Ovary (tissue), 9 donors: ENCODE results near the gene SNAP29. TPM values are rescaled to one million over a fixed set of nuclear protein-coding genes. Genes with fewer than 3 reads are reported as not detected.

Experiments
- DNase-seq, 5 donors: peaks; one replicate each; pipeline ENCODE4 v3.0.0-alpha.2; 2019 to 2020
- H3K27ac ChIP-seq, 2 donors: fragments of 200-600 bp; one replicate each; pipeline versions ENCODE4 v1.5.1 to v1.8.0; 2019 to 2022
- H3K27me3 ChIP-seq: fragments of 200-600 bp; one replicate; pipeline ENCODE4 v1.8.0; 2022
- H3K36me3 ChIP-seq: fragments of 200-600 bp; sonication (generic); one replicate; pipeline ENCODE4 v1.5.1; 2019
- H3K4me1 ChIP-seq: one replicate; pipeline ENCODE4 v1.8.1; 2013; ENCODE audit warnings: mild to moderate bottlenecking, moderate library complexity; ENCODE audit not compliant: insufficient read depth
- H3K4me3 ChIP-seq: fragments of 200-600 bp; sonication (generic); one replicate; pipeline ENCODE4 v1.5.1; 2017
- H3K9me3 ChIP-seq, 2 donors: fragments of 200-600 bp in 1 of 2; sonication (generic) in 1 of 2; one replicate each; pipeline versions ENCODE4 v1.5.1 to v1.8.1; 2013 to 2019; ENCODE audit warnings: mild to moderate bottlenecking in 1 of 2, moderate library complexity in 1 of 2
- EP300 ChIP-seq: sonication (generic); formaldehyde crosslinking; IDR thresholded peaks from one replicate; pipeline ENCODE4 v1.6.1; 2017; ENCODE audit warnings: antibody characterized with exemption
- POLR2A ChIP-seq: fragments of 450-650 bp; IDR thresholded peaks from one replicate; pipeline ENCODE4 v1.6.1; 2017; ENCODE audit warnings: antibody characterized with exemption, mild to moderate bottlenecking, moderate library complexity
- WGBS, 3 donors: extraction: QIAGEN DNeasy Blood & Tissue Kit in 1 of 3; methylation state at CpG; one replicate each; pipeline versions ENCODE4 v1.1.5 to v1.1.7; 2013 to 2017; 5-methylcytosine and 5-hydroxymethylcytosine counted together
- intact Hi-C, 4 donors: fragments of 100-400 bp; cut with DNase I; formaldehyde crosslinking; loops; one replicate each; pipeline versions ENCODE4 v1.11.0 to v1.15.1; 2022 to 2023
- polyA plus RNA-seq, 2 donors: library from polyadenylated mRNA; stranded (reverse); fragments of 200-250 nt in 1 of 2; fragments of 350-450 nt in 1 of 2; fragmentation: Illumina TruSeq in 1 of 2; extraction: RNeasy Lipid Tissue Mini Kit (QIAGEN cat#74804) in 1 of 2; gene quantifications; one replicate each; pipeline ENCODE4 v1.2.3, GENCODE V29; 2013 to 2014
- total RNA-seq, 7 donors: library from RNA; depleted of rRNA in 2 of 7; stranded (reverse); fragments of >200 nt in 2 of 7; fragmentation: NEBNext Ultra II Directional in 3 of 7; extraction: Animal tissue kit (Norgen Biotek cat#: 25700) in 3 of 7; gene quantifications; one replicate each; pipeline versions ENCODE4 v1.1.0 to v1.2.4, GENCODE V29; 2016 to 2023
- TF ChIP-seq, protein P1 (sequence below), 3 donors: fragments of 450-650 bp in 2 of 3; fragments of 200-600 bp in 1 of 3; IDR thresholded peaks; one replicate each; pipeline versions ENCODE4 v1.5.1 to v1.8.0; 2016 to 2022; ENCODE audit warnings: antibody characterized with exemption in 3 of 3, mild to moderate bottlenecking in 1 of 3
- donor health status: DM: no; HTN: no; CAD: no; lungs with moderate emphysema.
- donor health status: DM: no; HTN: no; CAD: no.
- donor health status: Bipolar disorder and iron deficiency.
- donor health status: DM: yes; HTN: yes; CAD: no.
- donor health status: DM: no; HTN: no; CAD: no.
- donor health status: DM: yes; HTN: yes; CAD: no.

The SNAP29 gene
- total and polyA plus RNA-seq, 9 donors: 12.0 to 58.6 (median 22.9) TPM

DNA sequence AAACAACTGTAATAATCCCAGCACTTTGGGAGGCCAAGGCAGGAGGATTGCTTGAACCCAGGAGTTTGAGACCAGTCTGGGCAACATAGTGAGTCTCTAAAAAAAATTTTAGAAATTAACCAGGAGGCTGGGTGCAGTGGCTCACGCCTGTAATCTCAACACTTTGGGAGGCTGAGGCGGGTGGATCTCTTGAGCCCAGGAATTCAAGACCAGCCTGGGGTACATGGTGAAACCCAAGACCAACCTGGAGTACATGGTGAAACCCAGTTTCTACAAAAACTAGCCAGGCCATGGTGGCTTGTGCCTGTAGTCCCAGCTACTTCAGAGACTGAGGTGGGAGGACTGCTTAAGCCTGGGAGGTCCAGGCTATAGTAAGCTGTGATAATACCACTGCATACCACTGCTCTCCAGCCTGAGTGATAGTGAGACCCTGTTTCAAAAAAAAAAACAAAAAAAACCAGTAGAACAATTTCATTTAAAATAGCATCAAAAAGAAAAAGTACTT, 11.4 kb upstream of the SNAP29 start:
- TF ChIP-seq EP300: no peak
- TF ChIP-seq POLR2A: no peak
- TF ChIP-seq, protein P1, sequence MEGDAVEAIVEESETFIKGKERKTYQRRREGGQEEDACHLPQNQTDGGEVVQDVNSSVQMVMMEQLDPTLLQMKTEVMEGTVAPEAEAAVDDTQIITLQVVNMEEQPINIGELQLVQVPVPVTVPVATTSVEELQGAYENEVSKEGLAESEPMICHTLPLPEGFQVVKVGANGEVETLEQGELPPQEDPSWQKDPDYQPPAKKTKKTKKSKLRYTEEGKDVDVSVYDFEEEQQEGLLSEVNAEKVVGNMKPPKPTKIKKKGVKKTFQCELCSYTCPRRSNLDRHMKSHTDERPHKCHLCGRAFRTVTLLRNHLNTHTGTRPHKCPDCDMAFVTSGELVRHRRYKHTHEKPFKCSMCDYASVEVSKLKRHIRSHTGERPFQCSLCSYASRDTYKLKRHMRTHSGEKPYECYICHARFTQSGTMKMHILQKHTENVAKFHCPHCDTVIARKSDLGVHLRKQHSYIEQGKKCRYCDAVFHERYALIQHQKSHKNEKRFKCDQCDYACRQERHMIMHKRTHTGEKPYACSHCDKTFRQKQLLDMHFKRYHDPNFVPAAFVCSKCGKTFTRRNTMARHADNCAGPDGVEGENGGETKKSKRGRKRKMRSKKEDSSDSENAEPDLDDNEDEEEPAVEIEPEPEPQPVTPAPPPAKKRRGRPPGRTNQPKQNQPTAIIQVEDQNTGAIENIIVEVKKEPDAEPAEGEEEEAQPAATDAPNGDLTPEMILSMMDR (IDR thresholded peaks at IDR 0.05): no peak
- no peak overlapping the region for H3K4me3 ChIP-seq
- intact Hi-C loops: no loop called here
- no peak for DNase-seq
- 87 to 98% (median 95%) methylated on average over 2 of the region's 2 CpGs for WGBS, 3 donors
- no peaks in the 10 kb centered on the region for H3K36me3 ChIP-seq
- H3K27me3 ChIP-seq: no peaks in the 10 kb centered on the region
- no peaks in the 10 kb centered on the region for H3K9me3 ChIP-seq
- no peak overlapping the region for H3K27ac ChIP-seq
- peaks cover 1% of the 10 kb centered on the region for H3K4me1 ChIP-seq

DNA sequence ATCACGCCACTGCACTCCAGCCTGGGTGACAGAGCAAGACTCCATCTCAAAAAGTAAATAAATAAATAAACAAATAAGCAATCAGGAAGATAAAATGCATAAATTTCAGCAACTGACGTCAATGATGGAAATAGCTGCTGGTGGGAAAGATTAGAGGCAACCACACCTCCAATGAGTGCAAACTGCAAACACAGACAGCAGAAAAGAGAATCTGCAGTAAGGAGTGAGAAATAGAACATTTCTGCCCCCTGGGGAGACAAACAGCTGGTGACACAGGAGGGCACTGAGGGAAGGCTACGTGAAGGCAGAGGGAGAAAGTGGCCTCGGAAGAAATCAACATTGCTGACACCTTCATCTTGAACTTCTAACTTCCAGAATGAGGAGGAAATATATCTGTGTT, 6.7 kb upstream of the SNAP29 start:
- no peak overlapping the region for H3K4me3 ChIP-seq
- no peaks in the 10 kb centered on the region for H3K36me3 ChIP-seq
- H3K27me3 ChIP-seq: no peaks in the 10 kb centered on the region
- no peaks in the 10 kb centered on the region for H3K9me3 ChIP-seq
- no peak for DNase-seq
- no peak for TF ChIP-seq EP300
- TF ChIP-seq, protein P1 (IDR thresholded peaks at IDR 0.05): no peak
- TF ChIP-seq POLR2A: no peak
- 35 to 48% (median 42%) methylated on average over 4 of the region's 4 CpGs for WGBS, 3 donors
- peaks cover 1% of the 10 kb centered on the region for H3K4me1 ChIP-seq
- intact Hi-C loops: loop anchor here in 1 of 4 donors (10.0 kb wide), 1 partner anchor 87 kb away; no protein-coding TSS in a partner anchor
- H3K27ac ChIP-seq: no peak overlapping the region

DNA sequence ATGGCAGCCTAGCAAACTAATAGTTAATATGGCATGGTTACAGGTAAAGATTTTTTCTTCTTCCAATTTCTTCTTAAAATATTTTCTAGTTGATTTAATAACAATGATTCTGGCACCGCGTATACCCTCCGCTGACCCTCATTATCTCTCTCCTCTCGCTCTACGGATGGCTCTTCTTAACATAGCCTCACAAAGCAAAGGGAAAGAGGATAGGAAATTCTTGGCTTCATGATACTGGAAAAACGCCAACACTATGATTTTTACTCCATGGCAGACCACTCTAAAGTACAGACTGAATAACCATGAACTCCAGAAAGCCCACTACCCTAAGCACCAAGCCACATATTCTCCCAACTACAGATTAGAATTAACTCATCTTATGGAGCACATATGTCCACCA, 6.3 kb upstream of the SNAP29 start:
- intact Hi-C loops: loop anchor here in 1 of 4 donors (10.0 kb wide), 1 partner anchor 88 kb away; no protein-coding TSS in a partner anchor
- H3K4me1 ChIP-seq: peaks cover 5% of the 10 kb centered on the region
- WGBS, 3 donors: 8 to 18% (median 9%) methylated on average over 6 of the region's 6 CpGs

DNA sequence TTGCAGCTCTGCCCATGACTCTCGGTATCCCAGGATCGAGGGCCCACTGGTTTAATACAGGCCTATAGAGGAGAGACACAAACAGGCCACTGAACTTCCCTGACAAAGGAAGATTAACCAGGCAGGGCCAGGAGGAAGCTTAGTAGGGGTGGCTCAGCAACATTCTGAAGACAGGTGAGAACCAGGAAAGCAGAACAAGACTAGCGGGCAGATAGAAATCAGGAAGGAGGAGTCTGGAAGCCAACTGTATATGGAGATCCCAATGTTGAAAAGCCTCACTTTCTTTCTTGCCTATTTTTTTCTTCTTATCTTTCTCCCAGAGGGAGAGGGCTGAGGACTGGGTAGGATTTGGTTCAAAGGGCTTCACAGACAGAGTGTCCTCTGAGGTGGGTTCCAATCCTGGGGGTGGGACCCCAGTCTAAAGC, 5.6 kb upstream of the SNAP29 start:
- intact Hi-C loops: loop anchor here in 1 of 4 donors (10.0 kb wide), 1 partner anchor 88 kb away; no protein-coding TSS in a partner anchor
- peaks cover 5% of the 10 kb centered on the region for H3K4me1 ChIP-seq
- no peaks in the 10 kb centered on the region for H3K36me3 ChIP-seq
- 85 to 97% (median 92%) methylated on average over 3 of the region's 3 CpGs for WGBS, 3 donors
- no peaks in the 10 kb centered on the region for H3K9me3 ChIP-seq
- no peaks in the 10 kb centered on the region for H3K27me3 ChIP-seq
- TF ChIP-seq EP300 (no peak), POLR2A (no peak)
- TF ChIP-seq, protein P1 (IDR thresholded peaks at IDR 0.05): no peak
- H3K4me3 ChIP-seq: no peak overlapping the region
- H3K27ac ChIP-seq: no peak overlapping the region
- DNase-seq: no peak

More for the DNA sequence above, 6.3 kb upstream of the SNAP29 start:
- Histone ChIP-seq H3K4me3 (no peak overlapping the region), H3K27ac (no peak overlapping the region), H3K36me3 (no peaks in the 10 kb centered on the region), H3K9me3 (no peaks in the 10 kb centered on the region), H3K27me3 (no peaks in the 10 kb centered on the region)
- DNase-seq: no peak
- TF ChIP-seq, protein P1 (IDR thresholded peaks at IDR 0.05): no peak
- TF ChIP-seq POLR2A (no peak), EP300 (no peak)
